Liver (tissue), 9 donors: Measurements from ENCODE around the gene SMG7. TPM values are rescaled to one million over a fixed set of nuclear protein-coding genes. Genes with fewer than 3 reads are reported as not detected.

Experiments
- DNase-seq: peaks from one replicate; pipeline ENCODE4 v3.0.0-alpha.2; 2017; ENCODE audit warnings: low spot score
- H3K27ac ChIP-seq, 2 donors: one replicate each; pipeline ENCODE4 v1.7.0; 2013; ENCODE audit warnings: inconsistent platforms in 2 of 2, low read length in 2 of 2, control low read depth in 1 of 2, low read depth in 1 of 2, mild to moderate bottlenecking in 1 of 2
- H3K27me3 ChIP-seq, 4 donors: one replicate each; pipeline versions ENCODE4 v1.6.1 to v1.7.0; 2013; ENCODE audit warnings: low read length in 3 of 4, inconsistent platforms in 1 of 4, mild to moderate bottlenecking in 1 of 4, moderate library complexity in 1 of 4; ENCODE audit not compliant: control insufficient read depth in 4 of 4, insufficient read depth in 4 of 4
- H3K36me3 ChIP-seq, 4 donors: one replicate each; pipeline versions ENCODE4 v1.6.1 to v1.7.0; 2013; ENCODE audit warnings: low read length in 3 of 4, mild to moderate bottlenecking in 3 of 4, low read depth in 1 of 4, moderate library complexity in 1 of 4; ENCODE audit not compliant: control insufficient read depth in 4 of 4, insufficient read depth in 3 of 4
- H3K4me1 ChIP-seq, 4 donors: one replicate each; pipeline versions ENCODE4 v1.6.1 to v1.7.0; 2013; ENCODE audit warnings: low read length in 3 of 4, mild to moderate bottlenecking in 3 of 4, moderate library complexity in 1 of 4; ENCODE audit not compliant: control insufficient read depth in 4 of 4, insufficient read depth in 4 of 4
- H3K4me3 ChIP-seq, 3 donors: one replicate each; pipeline versions ENCODE4 v1.6.1 to v1.7.0; 2013; ENCODE audit warnings: low read length in 3 of 3, control low read depth in 1 of 3, low read depth in 1 of 3, mild to moderate bottlenecking in 1 of 3
- H3K9ac ChIP-seq, 2 donors: one replicate each; pipeline ENCODE4 v1.7.0; 2013; ENCODE audit warnings: low read length in 2 of 2, mild to moderate bottlenecking in 2 of 2, moderate library complexity in 2 of 2, control low read depth in 1 of 2, low read depth in 1 of 2
- H3K9me3 ChIP-seq, 4 donors: one replicate each; pipeline versions ENCODE4 v1.6.1 to v1.7.0; 2013; ENCODE audit warnings: low read length in 3 of 4; ENCODE audit not compliant: control insufficient read depth in 4 of 4
- FOXA1 ChIP-seq: IDR thresholded peaks from 2 replicates; pipeline ENCODE4 v1.6.1; 2016; ENCODE audit warnings: antibody characterized with exemption
- HNF4A ChIP-seq, 2 donors: conservative IDR thresholded peaks; 2 replicates each; pipeline ENCODE4 v1.6.1; 2016; ENCODE audit warnings: antibody characterized with exemption in 2 of 2, mild to moderate bottlenecking in 2 of 2
- JUND ChIP-seq, 2 donors: IDR thresholded peaks; 2 replicates each; pipeline ENCODE4 v1.6.1; 2016; ENCODE audit warnings: antibody characterized with exemption in 2 of 2
- RAD21 ChIP-seq, 2 donors: IDR thresholded peaks; 2 replicates each; pipeline ENCODE4 v1.6.1; 2016; ENCODE audit warnings: antibody characterized with exemption in 2 of 2, mild to moderate bottlenecking in 2 of 2
- REST ChIP-seq: IDR thresholded peaks from 2 replicates; pipeline ENCODE4 v1.6.1; 2016; ENCODE audit warnings: antibody characterized with exemption, mild to moderate bottlenecking
- RXRA ChIP-seq, 2 donors: IDR thresholded peaks; 2 replicates each; pipeline ENCODE4 v1.6.1; 2017 to 2018; ENCODE audit warnings: antibody characterized with exemption in 2 of 2, mild to moderate bottlenecking in 1 of 2
- YY1 ChIP-seq: IDR thresholded peaks from 2 replicates; pipeline ENCODE4 v1.6.1; 2016; ENCODE audit warnings: antibody characterized with exemption, mild to moderate bottlenecking
- ZBTB33 ChIP-seq: IDR thresholded peaks from 2 replicates; pipeline ENCODE4 v1.6.1; 2016; ENCODE audit warnings: antibody characterized with exemption
- WGBS: extraction: QIAGEN DNeasy Blood & Tissue Kit; methylation state at CpG from one replicate; pipeline ENCODE4 v1.1.7; 2013; 5-methylcytosine and 5-hydroxymethylcytosine counted together
- polyA plus RNA-seq, 2 donors: library from polyadenylated mRNA; stranded (reverse) in 1 of 2; unstranded in 1 of 2; fragments of 200-250 nt in 1 of 2; fragments of >200 nt in 1 of 2; fragmentation: Nextera tagmentation in 1 of 2; extraction: Ambion mirVana in 1 of 2; gene quantifications; one replicate each; pipeline versions ENCODE4 v1.2.1 to v1.2.3, GENCODE V29; 2013 to 2015
- total RNA-seq, 2 donors: library from RNA; depleted of rRNA; stranded (reverse); fragments of >200 nt; gene quantifications; one replicate each; pipeline ENCODE4 v1.2.3, GENCODE V29; 2014
- TF ChIP-seq, protein P1 (sequence below): IDR thresholded peaks from 2 replicates; pipeline ENCODE4 v1.6.1; 2016; ENCODE audit warnings: antibody characterized with exemption
- TF ChIP-seq, protein P2 (sequence below): IDR thresholded peaks from 2 replicates; pipeline ENCODE4 v1.6.1; 2016; ENCODE audit warnings: antibody characterized with exemption
- donor health status: healthy.
- donor health status: healthy.
- donor health status: healthy.
- donor health status: healthy.
- donor health status: healthy.

SMG7 gene
- total and polyA plus RNA-seq, 4 donors: 9.5 to 28.7 (median 13.6) TPM

DNA sequence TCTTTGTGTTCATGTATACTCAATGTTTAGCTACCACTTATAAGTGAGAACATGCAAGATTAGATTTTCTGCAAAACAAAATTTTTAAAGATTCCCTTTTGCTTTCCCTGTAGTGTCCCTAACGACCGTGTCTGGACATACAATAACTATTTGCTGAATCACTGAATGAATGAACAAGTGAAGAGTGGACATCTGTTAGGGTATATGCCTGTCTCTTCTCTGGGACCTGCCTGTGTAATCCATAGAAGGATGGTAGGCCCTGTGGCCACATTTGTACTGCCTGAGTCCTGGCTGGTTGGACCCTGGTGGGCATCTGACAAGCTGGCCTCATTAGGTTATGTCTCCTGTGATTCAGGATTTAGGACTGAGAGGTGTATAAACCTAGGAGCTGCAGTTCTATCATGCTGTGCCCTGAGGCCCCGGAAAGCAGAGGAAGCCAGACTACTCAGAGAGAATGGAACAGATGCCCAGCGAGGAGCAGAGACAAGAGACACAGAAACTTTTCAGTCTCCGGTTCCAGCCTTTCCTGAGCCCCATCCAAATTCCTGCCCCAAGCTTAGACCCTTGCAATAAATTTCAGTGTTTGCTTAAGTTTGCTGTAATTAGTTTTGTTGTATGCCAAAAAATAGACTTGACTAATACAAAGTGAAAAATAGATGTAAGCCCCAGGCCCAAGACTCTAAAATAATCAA, 125.5 kb downstream of the SMG7 start:
- no peak overlapping the region for H3K4me3 ChIP-seq
- H3K9me3 ChIP-seq: no peaks in the 10 kb centered on the region
- H3K27me3 ChIP-seq: no peaks in the 10 kb centered on the region
- H3K27ac ChIP-seq: no peak overlapping the region
- no peak overlapping the region for H3K9ac ChIP-seq
- TF ChIP-seq ZBTB33: no peak
- TF ChIP-seq, protein P1, sequence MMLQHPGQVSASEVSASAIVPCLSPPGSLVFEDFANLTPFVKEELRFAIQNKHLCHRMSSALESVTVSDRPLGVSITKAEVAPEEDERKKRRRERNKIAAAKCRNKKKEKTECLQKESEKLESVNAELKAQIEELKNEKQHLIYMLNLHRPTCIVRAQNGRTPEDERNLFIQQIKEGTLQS: no peak
- 84% methylated on average over 5 of the region's 5 CpGs for WGBS
- no peak for DNase-seq
- H3K36me3 ChIP-seq: no peaks in the 10 kb centered on the region
- H3K4me1 ChIP-seq: peaks cover 0 to 5% (median 0%) of the 10 kb centered on the region in 4 donors

DNA sequence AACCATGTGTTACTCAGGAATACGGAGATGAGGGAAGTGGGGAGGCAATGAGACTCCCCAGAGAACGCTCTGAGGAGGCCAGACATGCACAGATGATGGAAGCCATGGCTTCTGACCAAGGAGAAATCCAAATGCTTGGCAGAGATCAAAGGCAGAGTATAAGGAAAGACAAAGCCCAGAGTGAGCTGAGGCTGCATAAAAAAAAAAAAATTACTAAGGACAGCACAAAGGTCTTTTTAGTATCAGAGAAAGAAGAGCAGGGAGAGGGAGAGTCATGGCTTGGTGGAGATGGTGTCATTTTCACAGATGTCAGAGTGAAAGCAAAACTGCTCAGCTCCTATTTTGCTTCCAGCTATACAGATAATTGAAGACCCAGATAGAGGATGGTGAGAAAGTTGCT, 126.1 kb downstream of the SMG7 start:
- Histone ChIP-seq H3K27me3 (no peaks in the 10 kb centered on the region), H3K9ac (no peak overlapping the region), H3K36me3 (no peaks in the 10 kb centered on the region), H3K4me1 (peaks cover 0 to 7% (median 0%) of the 10 kb centered on the region in 4 donors), H3K27ac (no peak overlapping the region), H3K4me3 (no peak overlapping the region), H3K9me3 (no peaks in the 10 kb centered on the region)
- no peak for TF ChIP-seq RAD21 (IDR thresholded peaks at IDR 0.05)
- 81% methylated on average over 2 of the region's 2 CpGs for WGBS
- no peak for DNase-seq

GRCh38 chr1:183600136-183600535, 127.8 kb downstream of the SMG7 start:
- Histone ChIP-seq H3K9me3 (no peaks in the 10 kb centered on the region), H3K27ac (no peak overlapping the region), H3K4me1 (peaks cover 0 to 7% (median 1%) of the 10 kb centered on the region in 4 donors), H3K27me3 (no peaks in the 10 kb centered on the region), H3K36me3 (no peaks in the 10 kb centered on the region), H3K4me3 (no peak overlapping the region), H3K9ac (no peak overlapping the region)
- DNase-seq: no peak
- TF ChIP-seq RXRA (IDR thresholded peaks at IDR 0.05) (peak in 1 of 2 donors; percentile 42), FOXA1 (no peak), JUND (IDR thresholded peaks at IDR 0.05) (peak; percentile 14 to 57), HNF4A (conservative IDR thresholded peaks at IDR 0.05) (peak in 1 of 2 donors; percentile 41), REST (no peak), YY1 (peak; percentile 40)
- TF ChIP-seq, protein P2, sequence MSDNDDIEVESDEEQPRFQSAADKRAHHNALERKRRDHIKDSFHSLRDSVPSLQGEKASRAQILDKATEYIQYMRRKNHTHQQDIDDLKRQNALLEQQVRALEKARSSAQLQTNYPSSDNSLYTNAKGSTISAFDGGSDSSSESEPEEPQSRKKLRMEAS: no peak
- 82% methylated on average over 3 of the region's 3 CpGs for WGBS
